ENCODE measurements around the gene SGTA. TPM values are rescaled to one million over a fixed set of nuclear protein-coding genes. Genes with fewer than 3 reads are reported as not detected.

Gene SGTA
- total and polyA plus RNA-seq, 2 of the 13 experiments (the other 11 are each of a cell fraction or from before 2014, with no cell fraction given): 43.9 to 47.4 TPM

DNA sequence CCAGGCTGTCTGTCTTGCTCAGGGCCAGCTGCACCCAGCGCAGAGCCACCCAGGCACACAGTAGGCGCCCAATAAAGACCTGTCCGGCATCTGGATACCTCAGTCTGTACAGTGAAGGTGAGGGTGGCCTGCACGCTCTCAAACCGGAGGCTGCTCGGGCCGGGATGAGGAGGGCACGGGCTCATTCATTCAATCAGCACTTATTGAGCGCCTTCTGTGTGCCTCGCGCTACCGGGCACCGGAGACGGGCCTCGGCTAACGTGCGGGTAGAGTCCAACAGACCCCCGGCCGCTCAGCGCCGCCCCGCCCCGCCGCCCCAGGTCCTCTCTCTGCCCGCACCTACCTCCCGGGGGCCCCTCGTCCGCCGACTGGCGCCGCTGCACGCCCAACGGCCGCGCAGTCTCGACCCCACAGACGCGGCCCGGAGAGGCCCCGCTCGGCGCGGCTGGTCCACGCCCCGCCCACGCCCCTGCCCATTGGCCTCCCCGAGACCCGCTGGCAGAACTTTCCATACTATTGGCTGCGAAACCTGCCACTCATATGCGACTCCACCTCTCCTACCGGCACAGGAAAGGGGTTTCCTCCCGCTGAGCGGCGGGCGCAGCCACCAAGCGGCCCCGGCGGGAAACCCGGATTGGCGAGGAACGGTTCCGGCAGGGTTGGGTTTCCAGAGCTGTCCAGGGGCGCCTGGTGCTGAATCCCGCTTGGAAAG, 43.3 kb downstream of the SGTA start, which contains the start of gene SLC39A3 (continued):
- TF ChIP-seq, protein P1, sequence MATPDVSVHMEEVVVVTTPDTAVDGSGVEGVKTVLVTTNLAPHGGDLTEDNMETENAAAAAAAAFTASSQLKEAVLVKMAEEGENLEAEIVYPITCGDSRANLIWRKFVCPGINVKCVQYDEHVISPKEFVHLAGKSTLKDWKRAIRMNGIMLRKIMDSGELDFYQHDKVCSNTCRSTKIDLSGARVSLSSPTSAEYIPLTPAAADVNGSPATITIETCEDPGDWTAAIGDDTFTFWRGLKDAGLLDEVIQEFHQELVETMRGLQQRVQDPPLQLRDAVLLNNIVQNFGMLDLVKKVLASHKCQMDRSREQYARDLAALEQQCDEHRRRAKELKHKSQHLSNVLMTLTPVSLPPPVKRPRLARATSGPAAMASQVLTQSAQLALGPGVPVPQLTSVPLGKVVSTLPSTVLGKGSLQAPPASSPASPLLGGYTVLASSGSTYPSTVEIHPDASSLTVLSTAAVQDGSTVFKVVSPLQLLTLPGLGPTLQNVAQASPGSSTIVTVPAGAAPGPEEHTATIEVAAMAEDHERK (CRISPR knock-in tag; IDR thresholded peaks at IDR 0.05; ENCODE audit: low read depth): peak; percentile 65; the same call in 1 of the 2 replicates
- TF ChIP-seq ZNF101 (CRISPR knock-in tag; IDR thresholded peaks at IDR 0.05; ENCODE audit: borderline replicate concordance, low read depth): peak; percentile 53; the same call in 1 of the 2 replicates
- TF ChIP-seq ARNT2 (CRISPR knock-in tag; IDR thresholded peaks at IDR 0.05; ENCODE audit: low read depth): peak; percentile 97
- no peak for TF ChIP-seq CENPX (CRISPR knock-in tag; IDR thresholded peaks at IDR 0.05)
- peak; percentile 90 for TF ChIP-seq HOXA9 (CRISPR knock-in tag; IDR thresholded peaks at IDR 0.05; ENCODE audit: borderline replicate concordance)
- TF ChIP-seq, protein P2, sequence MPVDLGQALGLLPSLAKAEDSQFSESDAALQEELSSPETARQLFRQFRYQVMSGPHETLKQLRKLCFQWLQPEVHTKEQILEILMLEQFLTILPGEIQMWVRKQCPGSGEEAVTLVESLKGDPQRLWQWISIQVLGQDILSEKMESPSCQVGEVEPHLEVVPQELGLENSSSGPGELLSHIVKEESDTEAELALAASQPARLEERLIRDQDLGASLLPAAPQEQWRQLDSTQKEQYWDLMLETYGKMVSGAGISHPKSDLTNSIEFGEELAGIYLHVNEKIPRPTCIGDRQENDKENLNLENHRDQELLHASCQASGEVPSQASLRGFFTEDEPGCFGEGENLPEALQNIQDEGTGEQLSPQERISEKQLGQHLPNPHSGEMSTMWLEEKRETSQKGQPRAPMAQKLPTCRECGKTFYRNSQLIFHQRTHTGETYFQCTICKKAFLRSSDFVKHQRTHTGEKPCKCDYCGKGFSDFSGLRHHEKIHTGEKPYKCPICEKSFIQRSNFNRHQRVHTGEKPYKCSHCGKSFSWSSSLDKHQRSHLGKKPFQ (CRISPR knock-in tag; IDR thresholded peaks at IDR 0.05; ENCODE audit: insufficient replicate concordance): peak; percentile 89
- TF ChIP-seq, protein P3, sequence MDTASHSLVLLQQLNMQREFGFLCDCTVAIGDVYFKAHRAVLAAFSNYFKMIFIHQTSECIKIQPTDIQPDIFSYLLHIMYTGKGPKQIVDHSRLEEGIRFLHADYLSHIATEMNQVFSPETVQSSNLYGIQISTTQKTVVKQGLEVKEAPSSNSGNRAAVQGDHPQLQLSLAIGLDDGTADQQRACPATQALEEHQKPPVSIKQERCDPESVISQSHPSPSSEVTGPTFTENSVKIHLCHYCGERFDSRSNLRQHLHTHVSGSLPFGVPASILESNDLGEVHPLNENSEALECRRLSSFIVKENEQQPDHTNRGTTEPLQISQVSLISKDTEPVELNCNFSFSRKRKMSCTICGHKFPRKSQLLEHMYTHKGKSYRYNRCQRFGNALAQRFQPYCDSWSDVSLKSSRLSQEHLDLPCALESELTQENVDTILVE (CRISPR knock-in tag; IDR thresholded peaks at IDR 0.05): peak; percentile 99
- TF ChIP-seq TGIF2 (CRISPR knock-in tag; IDR thresholded peaks at IDR 0.05): peak; percentile 98
- no peak for TF ChIP-seq REXO4 (CRISPR knock-in tag; IDR thresholded peaks at IDR 0.05; ENCODE audit: borderline replicate concordance)
- peak; percentile 76; the same call in 1 of the 2 replicates for TF ChIP-seq TP53 (CRISPR knock-in tag; conservative IDR thresholded peaks at IDR 0.05)
- peak; percentile 93; the same call in 1 of the 2 replicates for TF ChIP-seq ZSCAN12 (CRISPR knock-in tag; IDR thresholded peaks at IDR 0.05)
- TF ChIP-seq ZNF251 (CRISPR knock-in tag; IDR thresholded peaks at IDR 0.05): no peak
- no peak for TF ChIP-seq CHD2 (IDR thresholded peaks at IDR 0.05; ENCODE audit: low read depth, low read length)
- TF ChIP-seq ZNF607 (CRISPR knock-in tag; IDR thresholded peaks at IDR 0.05; ENCODE audit: borderline replicate concordance): peak; percentile 100
- peak; percentile 72; the same call in 1 of the 2 replicates for TF ChIP-seq ZNF644 (CRISPR knock-in tag; IDR thresholded peaks at IDR 0.05; ENCODE audit: low read depth)
- no peak for TF ChIP-seq SMC3 (IDR thresholded peaks at IDR 0.05; ENCODE audit: low read length)
- no peak for TF ChIP-seq SYNCRIP (IDR thresholded peaks at IDR 0.05; ENCODE audit: insufficient read depth, low read depth, low read length)
- TF ChIP-seq ZNF460 (CRISPR knock-in tag; IDR thresholded peaks at IDR 0.05; ENCODE audit: borderline replicate concordance): peak; percentile 23; the same call in 1 of the 2 replicates
- TF ChIP-seq U2AF1 (optimal IDR thresholded peaks at IDR 0.05; ENCODE audit: low read depth, low read length): peak; percentile 83
- TF ChIP-seq ZNF772 (CRISPR knock-in tag; IDR thresholded peaks at IDR 0.05): peak; percentile 97
- peak; percentile 86; the same call in 1 of the 2 replicates for TF ChIP-seq YEATS4 (CRISPR knock-in tag; IDR thresholded peaks at IDR 0.05; ENCODE audit: borderline replicate concordance)
- TF ChIP-seq ZNF350 (CRISPR knock-in tag; IDR thresholded peaks at IDR 0.05; ENCODE audit: borderline replicate concordance, low read depth): peak; percentile 88; the same call in 1 of the 2 replicates
- peak; percentile 74; the same call in 1 of the 2 replicates for TF ChIP-seq KLF13 (CRISPR knock-in tag; IDR thresholded peaks at IDR 0.05)
- TF ChIP-seq HOXA5 (CRISPR knock-in tag; IDR thresholded peaks at IDR 0.05): peak; percentile 99
- peak; percentile 64; the same call in 1 of the 2 replicates for TF ChIP-seq JUN (CRISPR knock-in tag; IDR thresholded peaks at IDR 0.05)
- TF ChIP-seq REPIN1 (CRISPR knock-in tag; IDR thresholded peaks at IDR 0.05; ENCODE audit: borderline replicate concordance, low read depth): peak; percentile 98
- peak; percentile 99 for TF ChIP-seq SP140L (CRISPR knock-in tag; IDR thresholded peaks at IDR 0.05; ENCODE audit: borderline replicate concordance)

All from HepG2 (cell line).